Gastroesophageal sphincter (tissue), 3 donors: Measurements from ENCODE around the gene ELAVL1.

Experiments
- CTCF ChIP-seq, 4 experiments: fragments of 200-600 bp in 2 of 4; fragments of 450-650 bp in 2 of 4; sonication (generic) in 1 of 4; IDR thresholded peaks; one replicate each; pipeline ENCODE4 v1.5.1; 2017 to 2019; ENCODE audit warnings: antibody characterized with exemption in 4 of 4, mild to moderate bottlenecking in 2 of 4, moderate library complexity in 2 of 4
- POLR2A ChIP-seq, 2 donors: fragments of 450-650 bp; IDR thresholded peaks; one replicate each; pipeline ENCODE4 v1.6.1; 2017; ENCODE audit warnings: antibody characterized with exemption in 2 of 2, mild to moderate bottlenecking in 2 of 2, moderate library complexity in 1 of 2

GRCh38 chr19:8039231-8039630, 33.8 kb upstream of the ELAVL1 start:
- no peak for TF ChIP-seq CTCF (IDR thresholded peaks at IDR 0.05)
- no peak for TF ChIP-seq POLR2A (IDR thresholded peaks at IDR 0.05)
